ENCODE results near the gene ULBP1. TPM values are rescaled to one million over a fixed set of nuclear protein-coding genes. Genes with fewer than 3 reads are reported as not detected.
"Not testable (repeated sequence)": the region's sequence is repeated elsewhere in the genome, so short reads cannot be mapped to it uniquely, and the experiment has no call there.

ULBP1 gene, protein sequence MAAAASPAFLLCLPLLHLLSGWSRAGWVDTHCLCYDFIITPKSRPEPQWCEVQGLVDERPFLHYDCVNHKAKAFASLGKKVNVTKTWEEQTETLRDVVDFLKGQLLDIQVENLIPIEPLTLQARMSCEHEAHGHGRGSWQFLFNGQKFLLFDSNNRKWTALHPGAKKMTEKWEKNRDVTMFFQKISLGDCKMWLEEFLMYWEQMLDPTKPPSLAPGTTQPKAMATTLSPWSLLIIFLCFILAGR
- total RNA-seq (2014; rRNA removed; shearing (Covaris generic)) = 0.28 and 0.33 TPM in 2 replicates

DNA sequence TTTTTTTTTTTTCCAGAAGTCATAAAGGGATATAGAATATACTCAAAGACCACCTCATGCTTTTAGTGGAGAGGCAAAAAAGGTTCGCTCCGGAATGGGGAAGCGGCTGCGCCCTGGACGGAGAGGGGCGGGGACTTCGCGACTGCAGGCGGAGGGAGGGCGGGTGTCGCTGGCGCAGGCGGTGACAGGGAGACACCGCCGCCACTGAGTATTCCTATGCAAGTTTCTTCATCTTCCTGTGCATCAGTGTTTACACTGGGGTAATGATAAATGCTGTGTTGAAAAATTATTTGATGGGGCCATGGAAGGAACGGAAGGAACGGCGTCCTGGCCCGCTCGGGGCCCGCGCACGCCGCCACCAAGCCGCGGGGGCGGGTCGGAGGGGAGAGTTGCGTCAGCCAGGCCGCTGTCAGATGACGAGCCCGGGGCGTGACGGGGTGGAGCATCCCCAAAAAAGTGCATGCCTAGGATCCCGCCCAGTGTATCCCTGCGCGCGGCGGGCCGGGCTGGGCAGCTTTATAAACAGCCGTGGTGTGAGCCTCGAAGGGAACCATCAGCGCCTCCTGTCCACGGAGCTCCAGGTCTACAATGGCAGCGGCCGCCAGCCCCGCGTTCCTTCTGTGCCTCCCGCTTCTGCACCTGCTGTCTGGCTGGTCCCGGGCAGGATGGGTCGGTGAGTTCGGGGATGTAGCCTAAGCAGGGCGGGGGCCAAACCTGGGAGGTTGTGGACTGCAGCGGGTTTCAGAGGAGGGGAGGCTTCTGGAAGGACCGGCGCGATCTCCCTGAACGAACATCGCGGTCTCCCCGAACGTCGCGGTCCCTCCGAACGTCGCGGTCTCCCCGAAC, at the start of gene ULBP1:
TSS of gene ULBP1 (plus strand) at position 482 of the 846 bp plus-strand sequence. CDS start at position 589, 107 bp downstream.
- Histone ChIP-seq H3K4me3 (ENCODE audit: insufficient read depth, low read depth, low read length) (peak within 1 kb of the TSS; percentile 47), H3K27me3 (ENCODE audit: control insufficient read depth, insufficient read depth, low read length) (peaks cover 71% of the 10 kb centered on the region), H3K36me3 (replicated peaks; ENCODE audit: control insufficient read depth, insufficient read depth, low read length) (no peaks in the 10 kb centered on the region)
- peak; percentile 96 for DNase-seq

DNA sequence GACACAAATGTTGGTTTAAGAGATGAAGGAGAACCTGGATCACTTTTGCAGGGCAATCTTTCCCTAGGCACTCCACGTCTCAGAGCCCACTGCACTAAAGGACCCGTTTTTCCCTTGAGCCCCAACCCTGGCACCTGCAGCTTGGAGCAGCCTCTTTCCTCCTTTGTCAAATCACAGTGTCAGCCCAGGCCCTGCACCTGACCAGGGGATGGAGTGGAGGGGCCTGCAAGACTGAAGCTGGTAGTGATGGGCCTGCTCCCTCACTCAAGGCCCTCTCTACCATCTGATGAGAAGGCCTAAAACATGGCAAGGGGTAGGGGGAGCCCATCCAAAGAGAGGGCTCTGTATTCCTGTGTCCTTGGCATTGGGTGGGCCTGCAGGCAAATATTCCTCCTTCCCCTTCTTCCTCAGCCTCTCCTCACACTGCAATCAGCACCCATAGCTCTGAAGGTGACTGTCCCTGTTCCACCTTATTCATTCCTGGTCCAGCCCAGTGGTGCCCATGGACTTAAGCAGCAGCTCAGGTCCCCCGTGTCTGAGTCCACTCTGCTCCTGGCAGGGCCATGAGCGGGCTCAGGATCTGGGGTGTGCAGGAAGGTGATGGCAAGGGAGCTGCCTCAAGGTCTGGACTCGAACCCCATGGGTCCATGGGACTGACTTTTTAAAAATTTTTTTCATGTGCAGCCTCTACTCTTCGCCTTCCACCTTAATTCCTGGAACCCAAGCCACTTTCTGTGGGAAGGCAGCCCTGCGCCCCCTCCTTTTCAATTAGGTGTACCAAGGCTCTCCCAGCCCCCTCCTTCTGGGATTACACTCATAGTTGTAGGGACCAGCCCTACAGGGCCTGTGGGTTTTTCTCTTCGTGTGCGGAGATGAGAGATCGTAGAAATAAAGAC, 47.5 kb upstream of the ULBP1 start:
- no peaks in the 10 kb centered on the region for H3K36me3 ChIP-seq (replicated peaks; ENCODE audit: control insufficient read depth, insufficient read depth, low read length)
- no peak overlapping the region for H3K4me3 ChIP-seq (ENCODE audit: insufficient read depth, low read depth, low read length)
- no peak for DNase-seq
- H3K27me3 ChIP-seq (ENCODE audit: control insufficient read depth, insufficient read depth, low read length) = peaks cover 27% of the 10 kb centered on the region

DNA sequence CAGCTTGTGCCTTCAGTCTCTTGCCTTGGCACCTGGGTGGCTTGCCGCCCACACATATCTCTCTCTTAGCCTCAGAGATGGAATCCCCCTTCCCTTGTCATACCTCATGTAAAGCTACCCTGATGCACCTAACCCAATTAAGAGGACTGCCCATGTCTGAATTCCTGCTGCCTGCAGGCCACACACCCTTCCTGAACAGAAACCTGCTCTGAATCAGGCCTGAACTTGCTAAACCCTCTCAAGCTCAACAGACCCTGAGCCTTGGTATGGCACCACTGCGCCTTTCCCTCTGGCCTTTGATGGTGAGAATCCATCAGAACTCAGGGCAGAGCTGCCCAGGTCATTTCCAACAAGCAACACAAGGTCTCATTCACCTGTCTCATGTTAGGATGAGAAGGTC, 46.1 kb upstream of the ULBP1 start:
- Histone ChIP-seq H3K4me3 (ENCODE audit: insufficient read depth, low read depth, low read length) (no peak overlapping the region), H3K27me3 (ENCODE audit: control insufficient read depth, insufficient read depth, low read length) (peaks cover 42% of the 10 kb centered on the region), H3K36me3 (replicated peaks; ENCODE audit: control insufficient read depth, insufficient read depth, low read length) (no peaks in the 10 kb centered on the region)
- no peak for DNase-seq

DNA sequence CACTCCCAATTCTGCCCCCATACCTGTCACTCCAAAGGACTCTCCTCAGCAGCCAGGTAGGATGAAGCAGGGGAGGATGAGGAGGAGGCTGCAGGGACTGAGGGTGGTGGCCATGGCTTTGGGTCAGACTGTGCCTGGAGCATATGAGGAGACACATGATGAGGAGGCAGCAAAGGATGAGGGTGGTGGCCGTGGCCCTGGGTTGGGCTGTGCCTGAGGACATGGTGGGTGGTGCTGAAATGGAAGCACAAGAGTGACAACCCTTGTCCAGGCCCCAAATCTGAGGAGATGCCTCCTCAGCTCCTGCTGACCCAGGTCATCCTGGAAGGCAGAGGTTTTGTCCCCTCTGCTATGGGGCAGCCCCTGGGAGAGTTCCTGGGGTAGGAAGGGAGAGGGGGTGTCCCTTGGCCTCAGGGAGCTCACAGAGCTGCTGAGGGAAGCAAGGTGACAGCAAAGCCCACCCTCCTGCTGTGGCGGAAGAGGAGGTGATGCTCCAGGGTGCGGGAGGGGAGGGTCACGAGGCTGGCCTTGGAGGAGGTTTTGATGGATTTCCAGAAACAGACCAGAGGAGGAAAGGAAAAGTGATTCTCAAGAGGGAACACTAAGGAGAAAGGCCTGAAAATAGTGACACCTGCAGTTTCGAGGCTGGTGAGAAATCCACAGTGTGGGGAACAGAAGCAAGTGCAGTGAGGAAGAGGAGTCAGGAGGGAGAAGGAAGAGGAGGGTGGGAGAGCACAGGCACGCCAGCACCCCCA, 45.4 kb upstream of the ULBP1 start:
- DNase-seq = no peak
- Histone ChIP-seq H3K36me3 (replicated peaks; ENCODE audit: control insufficient read depth, insufficient read depth, low read length) (no peaks in the 10 kb centered on the region), H3K4me3 (ENCODE audit: insufficient read depth, low read depth, low read length) (no peak overlapping the region), H3K27me3 (ENCODE audit: control insufficient read depth, insufficient read depth, low read length) (peaks cover 46% of the 10 kb centered on the region)

DNA sequence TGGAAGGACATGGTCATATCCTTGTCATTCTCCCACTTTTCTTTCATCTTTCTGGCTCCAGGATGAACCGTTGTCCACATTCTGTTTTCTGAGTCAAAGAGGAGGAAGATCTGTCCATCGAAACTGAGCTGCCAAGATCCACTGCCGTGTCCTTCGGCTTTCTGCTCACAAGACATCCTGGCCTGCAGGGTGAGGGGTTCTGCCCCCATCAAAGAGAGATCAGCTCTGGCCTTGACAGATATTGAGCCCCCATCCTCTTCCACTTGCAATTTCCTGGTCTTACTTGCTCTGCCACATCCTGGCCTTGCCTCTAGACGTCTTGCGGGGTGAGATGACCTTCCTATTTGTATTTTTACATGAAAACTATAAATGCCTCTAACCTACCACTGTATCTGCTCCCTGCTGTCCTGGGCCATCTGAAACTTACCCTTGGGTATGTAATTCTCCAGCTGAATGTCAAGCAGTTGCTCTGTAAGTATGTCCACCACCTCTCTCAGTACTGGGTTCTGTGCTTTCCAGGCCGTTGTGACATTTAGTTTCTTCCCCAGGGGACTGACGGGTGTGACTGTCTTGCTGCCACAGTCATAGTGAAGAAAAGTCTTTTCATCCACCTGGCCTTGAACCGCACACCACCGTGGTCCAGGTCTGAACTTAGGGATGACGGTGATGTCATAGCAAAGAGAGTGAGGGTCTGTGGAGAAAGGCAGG, 44.5 kb upstream of the ULBP1 start:
- H3K36me3 ChIP-seq (replicated peaks; ENCODE audit: control insufficient read depth, insufficient read depth, low read length); H3K4me3 ChIP-seq (ENCODE audit: insufficient read depth, low read depth, low read length); DNase-seq: not testable (repeated sequence)
- peaks cover 54% of the 10 kb centered on the region for H3K27me3 ChIP-seq (ENCODE audit: control insufficient read depth, insufficient read depth, low read length)

DNA sequence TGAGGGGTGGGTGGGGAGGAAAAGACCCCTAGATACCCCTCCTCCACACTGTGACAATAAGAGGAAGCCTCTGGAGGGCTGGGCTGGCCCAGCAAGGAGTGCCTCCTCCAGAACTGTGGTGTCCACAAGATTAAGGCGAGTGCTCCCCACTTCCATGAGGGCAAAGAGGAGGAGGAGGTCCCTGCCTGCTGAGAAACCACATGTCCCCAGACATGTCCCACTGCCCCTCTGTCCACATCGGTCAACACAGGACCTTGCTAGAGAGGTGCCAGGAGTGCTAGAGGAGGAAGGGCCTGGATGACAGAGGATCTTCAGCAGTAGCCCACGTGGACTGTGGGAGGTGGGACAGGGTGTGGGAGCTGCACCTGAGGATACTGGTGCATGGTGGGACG, 43.9 kb upstream of the ULBP1 start:
- Histone ChIP-seq H3K4me3 (ENCODE audit: insufficient read depth, low read depth, low read length) (no peak overlapping the region), H3K36me3 (replicated peaks; ENCODE audit: control insufficient read depth, insufficient read depth, low read length) (no peaks in the 10 kb centered on the region), H3K27me3 (ENCODE audit: control insufficient read depth, insufficient read depth, low read length) (peaks cover 59% of the 10 kb centered on the region)
- DNase-seq = no peak

DNA sequence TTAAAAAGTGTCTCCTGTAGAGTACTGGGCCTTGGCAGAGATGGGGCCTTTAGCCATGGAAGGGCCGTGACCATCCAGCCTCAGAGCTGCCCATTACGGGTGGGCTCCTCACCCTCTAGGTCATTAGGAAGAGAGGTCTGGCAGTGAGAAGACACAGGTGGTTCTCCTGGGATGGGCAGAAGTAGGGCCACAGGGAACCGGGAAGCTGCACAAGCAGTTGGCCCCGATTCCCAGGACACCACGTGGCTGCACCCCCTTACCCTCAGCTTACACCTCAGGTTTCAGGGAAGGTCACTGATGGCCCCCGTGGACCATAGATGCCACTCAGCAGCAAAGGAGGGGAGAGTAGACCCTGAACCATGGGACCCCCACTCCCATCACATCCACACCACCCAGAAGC, 42.4 kb upstream of the ULBP1 start:
- Histone ChIP-seq H3K36me3 (replicated peaks; ENCODE audit: control insufficient read depth, insufficient read depth, low read length) (no peaks in the 10 kb centered on the region), H3K4me3 (ENCODE audit: insufficient read depth, low read depth, low read length) (no peak overlapping the region), H3K27me3 (ENCODE audit: control insufficient read depth, insufficient read depth, low read length) (peaks cover 73% of the 10 kb centered on the region)
- DNase-seq = no peak

DNA sequence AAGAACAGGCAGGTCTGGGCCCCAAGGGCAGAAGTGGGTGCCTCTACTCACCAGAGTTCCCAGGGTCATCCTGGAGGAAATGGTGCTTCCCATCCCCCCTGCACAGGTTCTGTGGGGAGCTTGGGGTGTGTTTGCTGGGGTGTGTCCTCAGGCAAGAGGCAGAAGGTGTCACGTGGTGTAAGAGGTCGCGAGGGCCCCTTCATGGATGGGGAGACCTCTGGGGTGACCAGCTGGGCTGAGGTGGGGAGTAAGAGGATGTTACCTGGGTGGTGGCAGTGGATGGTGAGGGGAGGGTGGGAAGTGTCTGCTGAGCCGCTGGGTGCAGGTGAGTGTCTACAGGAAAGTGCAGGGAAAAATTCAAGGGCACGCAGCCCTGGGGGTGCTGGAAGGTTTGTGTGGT, 41.7 kb upstream of the ULBP1 start:
- DNase-seq = peak; percentile 31
- peak overlapping the region; percentile 52; the same call in 1 of the 2 replicates for H3K4me3 ChIP-seq (ENCODE audit: insufficient read depth, low read depth, low read length)
- peaks cover 77% of the 10 kb centered on the region for H3K27me3 ChIP-seq (ENCODE audit: control insufficient read depth, insufficient read depth, low read length)
- H3K36me3 ChIP-seq (replicated peaks; ENCODE audit: control insufficient read depth, insufficient read depth, low read length) = not testable (repeated sequence)

DNA sequence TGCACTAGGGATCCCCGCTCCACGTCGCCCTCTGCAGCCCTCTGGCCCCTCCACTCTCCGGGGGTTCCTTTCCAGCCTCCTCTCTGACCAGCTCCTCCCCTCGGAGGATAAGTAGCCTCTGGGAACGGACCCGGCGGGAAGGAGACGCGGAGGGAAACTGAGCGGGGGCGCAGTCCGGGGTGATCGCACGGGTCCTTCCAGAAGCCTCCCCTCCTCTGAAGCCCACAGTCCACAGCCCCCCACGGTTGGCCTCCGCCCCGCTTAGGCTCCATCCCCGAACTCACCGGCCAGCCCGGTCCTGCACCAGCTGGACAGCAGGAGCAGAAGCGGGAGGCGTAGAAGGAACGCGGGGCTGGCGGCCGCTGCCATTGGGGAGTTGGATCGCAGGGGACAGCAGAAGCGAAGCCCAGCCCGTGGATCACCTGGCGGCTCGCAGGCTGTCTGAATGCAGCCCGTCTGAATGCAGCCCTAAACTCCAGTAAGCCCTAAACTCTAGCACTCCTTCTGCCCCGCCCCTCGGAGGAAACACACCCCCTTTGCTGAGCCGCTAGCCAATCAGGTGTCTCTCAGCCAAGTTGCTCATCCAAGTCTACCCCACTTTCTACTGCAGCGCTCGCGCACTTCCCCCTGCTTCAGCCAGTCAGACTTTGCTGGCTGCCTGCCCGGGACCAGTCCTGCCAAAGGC, 41.0 kb upstream of the ULBP1 start, which contains the start of gene RAET1G:
TSS of gene RAET1G (minus strand) at position 480 of the 685 bp plus-strand sequence. CDS start at position 369, 111 bp downstream.
- H3K27me3 ChIP-seq (ENCODE audit: control insufficient read depth, insufficient read depth, low read length) = peaks cover 76% of the 10 kb centered on the region
- peak; percentile 97 for DNase-seq
- peak within 1 kb of the TSS; percentile 52 for H3K4me3 ChIP-seq (ENCODE audit: insufficient read depth, low read depth, low read length)
- no peaks in the 10 kb centered on the region for H3K36me3 ChIP-seq (replicated peaks; ENCODE audit: control insufficient read depth, insufficient read depth, low read length)

DNA sequence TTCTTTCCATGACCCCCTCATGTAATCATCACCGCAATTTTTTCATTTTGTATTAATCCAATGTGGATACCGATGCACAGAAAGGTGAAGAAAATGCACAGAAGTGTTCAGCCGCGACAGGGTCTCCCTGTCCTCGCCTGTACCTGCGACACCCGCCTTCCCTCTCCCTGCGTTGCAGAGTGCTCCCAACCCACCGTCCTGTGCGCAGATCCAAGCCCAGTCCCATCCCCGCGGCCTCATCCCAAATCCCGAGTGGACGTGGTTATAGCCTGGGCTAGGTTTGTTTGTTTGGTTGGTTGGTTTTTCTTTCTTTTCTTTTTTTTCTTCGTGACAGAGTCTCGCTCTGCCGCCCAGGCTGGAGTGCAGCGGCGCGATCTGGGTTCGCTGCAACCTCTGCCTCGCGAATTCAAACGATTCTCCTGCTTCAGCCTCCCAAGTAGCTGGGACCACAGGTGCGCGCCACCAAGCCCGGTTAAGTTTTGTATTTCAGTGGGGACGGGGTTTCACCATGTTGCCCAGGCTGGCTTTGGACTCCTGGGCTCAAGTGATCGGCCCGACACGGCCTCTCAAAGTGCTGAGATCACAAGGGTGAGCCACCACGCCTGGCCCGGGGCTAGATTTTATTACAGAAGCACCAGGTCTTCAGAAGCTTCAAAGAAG, 40.3 kb upstream of the ULBP1 start:
- no peak for DNase-seq
- peaks cover 71% of the 10 kb centered on the region for H3K27me3 ChIP-seq (ENCODE audit: control insufficient read depth, insufficient read depth, low read length)
- no peaks in the 10 kb centered on the region for H3K36me3 ChIP-seq (replicated peaks; ENCODE audit: control insufficient read depth, insufficient read depth, low read length)
- peak overlapping the region; percentile 52; the same call in 1 of the 2 replicates for H3K4me3 ChIP-seq (ENCODE audit: insufficient read depth, low read depth, low read length)

DNA sequence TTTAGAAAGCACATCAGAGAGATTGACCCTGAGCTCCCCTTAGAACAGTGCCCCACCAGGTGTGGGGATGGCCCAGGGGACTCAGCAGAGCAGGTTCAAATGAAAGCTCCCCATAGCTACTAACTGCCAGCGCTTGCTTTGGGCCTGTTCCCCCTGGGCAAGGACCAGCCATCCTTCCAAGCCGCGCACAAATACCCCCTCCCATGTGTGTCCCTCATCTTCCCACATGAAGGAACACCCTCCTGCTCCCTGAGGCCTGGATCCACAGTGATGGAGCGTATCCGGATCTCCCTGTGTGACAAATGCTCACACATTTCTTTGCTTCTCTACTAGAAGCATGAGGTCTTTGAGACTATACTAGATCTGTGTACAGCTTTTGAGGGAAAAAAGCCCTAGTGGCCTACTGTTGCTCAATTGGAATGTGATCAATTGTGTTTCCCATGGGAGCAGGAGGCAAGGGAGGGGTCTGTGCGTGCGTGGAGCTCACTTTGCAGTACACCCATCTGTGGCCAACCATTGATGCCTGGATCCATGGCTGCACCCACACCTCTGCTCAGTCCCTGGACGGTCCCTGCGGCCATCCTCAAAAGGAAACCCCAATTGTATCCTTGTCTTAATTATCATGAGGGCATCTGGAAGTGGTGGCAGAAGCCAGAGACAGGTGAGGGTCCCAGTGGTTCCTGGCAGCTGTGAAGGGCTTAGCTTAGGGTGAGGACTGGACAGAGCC, 39.4 kb upstream of the ULBP1 start:
- DNase-seq = peak; percentile 38
- Histone ChIP-seq H3K4me3 (ENCODE audit: insufficient read depth, low read depth, low read length) (no peak overlapping the region), H3K36me3 (replicated peaks; ENCODE audit: control insufficient read depth, insufficient read depth, low read length) (no peaks in the 10 kb centered on the region), H3K27me3 (ENCODE audit: control insufficient read depth, insufficient read depth, low read length) (peaks cover 68% of the 10 kb centered on the region)

DNA sequence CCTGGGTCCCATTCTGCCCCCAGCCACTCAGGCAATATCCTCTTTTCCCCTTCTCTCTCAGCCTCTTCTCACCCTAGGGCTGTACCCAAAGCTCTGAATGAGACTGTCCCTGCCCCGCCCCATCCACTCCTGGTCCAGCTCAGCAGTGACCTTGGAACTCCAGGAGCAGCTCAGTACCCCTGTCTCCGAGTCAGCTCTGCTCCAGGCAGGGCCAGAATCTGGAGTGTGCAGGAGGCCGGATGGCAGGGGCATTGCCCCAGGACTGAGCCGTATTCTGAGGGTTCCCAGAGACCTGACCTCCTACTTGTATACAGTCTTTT, 38.9 kb upstream of the ULBP1 start:
- no peak overlapping the region for H3K4me3 ChIP-seq (ENCODE audit: insufficient read depth, low read depth, low read length)
- peak; percentile 11 for DNase-seq
- H3K36me3 ChIP-seq (replicated peaks; ENCODE audit: control insufficient read depth, insufficient read depth, low read length) = no peaks in the 10 kb centered on the region
- peaks cover 65% of the 10 kb centered on the region for H3K27me3 ChIP-seq (ENCODE audit: control insufficient read depth, insufficient read depth, low read length)

Data from H7 (cell line).